Measurements from ENCODE around the gene CYP4F12. TPM values are rescaled to one million over a fixed set of nuclear protein-coding genes. Genes with fewer than 3 reads are reported as not detected.
A peak's percentile ranks its signal among the peaks of the same experiment; 100 is the strongest.

CYP4F12 gene
- total and polyA plus RNA-seq, 2 experiments from 2014 or later = not detected

DNA sequence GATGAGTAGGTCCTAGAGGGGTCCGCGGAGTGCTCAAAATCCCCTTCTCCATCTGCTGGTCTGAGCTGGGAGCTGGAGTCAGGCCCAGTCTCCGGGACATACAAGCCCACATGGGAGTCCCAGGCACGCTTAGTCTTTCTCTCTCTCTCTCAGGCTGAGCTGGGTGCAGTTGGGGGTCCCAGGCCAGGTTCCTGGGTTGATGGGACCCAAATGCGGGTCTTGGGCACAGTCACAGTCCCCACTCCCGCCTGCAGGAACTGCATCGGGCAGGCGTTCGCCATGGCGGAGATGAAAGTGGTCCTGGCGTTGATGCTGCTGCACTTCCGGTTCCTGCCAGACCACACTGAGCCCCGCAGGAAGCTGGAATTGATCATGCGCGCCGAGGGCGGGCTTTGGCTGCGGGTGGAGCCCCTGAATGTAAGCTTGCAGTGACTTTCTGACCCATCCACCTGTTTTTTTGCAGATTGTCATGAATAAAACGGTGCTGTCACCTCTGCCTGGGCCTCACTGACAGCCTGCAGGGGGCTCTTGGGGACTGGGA lies 23.8 kb downstream of the CYP4F12 start:
- H3K9me3 ChIP-seq (ENCODE audit: low read depth) = no peaks in the 10 kb centered on the region
- H3K27me3 ChIP-seq = no peaks in the 10 kb centered on the region
- no peak for DNase-seq (ENCODE audit: low read depth in 1 of 2, low spot score in 1 of 2)
- TF ChIP-seq, protein P1, sequence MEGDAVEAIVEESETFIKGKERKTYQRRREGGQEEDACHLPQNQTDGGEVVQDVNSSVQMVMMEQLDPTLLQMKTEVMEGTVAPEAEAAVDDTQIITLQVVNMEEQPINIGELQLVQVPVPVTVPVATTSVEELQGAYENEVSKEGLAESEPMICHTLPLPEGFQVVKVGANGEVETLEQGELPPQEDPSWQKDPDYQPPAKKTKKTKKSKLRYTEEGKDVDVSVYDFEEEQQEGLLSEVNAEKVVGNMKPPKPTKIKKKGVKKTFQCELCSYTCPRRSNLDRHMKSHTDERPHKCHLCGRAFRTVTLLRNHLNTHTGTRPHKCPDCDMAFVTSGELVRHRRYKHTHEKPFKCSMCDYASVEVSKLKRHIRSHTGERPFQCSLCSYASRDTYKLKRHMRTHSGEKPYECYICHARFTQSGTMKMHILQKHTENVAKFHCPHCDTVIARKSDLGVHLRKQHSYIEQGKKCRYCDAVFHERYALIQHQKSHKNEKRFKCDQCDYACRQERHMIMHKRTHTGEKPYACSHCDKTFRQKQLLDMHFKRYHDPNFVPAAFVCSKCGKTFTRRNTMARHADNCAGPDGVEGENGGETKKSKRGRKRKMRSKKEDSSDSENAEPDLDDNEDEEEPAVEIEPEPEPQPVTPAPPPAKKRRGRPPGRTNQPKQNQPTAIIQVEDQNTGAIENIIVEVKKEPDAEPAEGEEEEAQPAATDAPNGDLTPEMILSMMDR (IDR thresholded peaks at IDR 0.05; ENCODE audit: low read depth, low read length) = no peak
- no peak overlapping the region for H3K4me3 ChIP-seq
- H3K4me1 ChIP-seq (ENCODE audit: low read depth) = no peaks in the 10 kb centered on the region
- H3K36me3 ChIP-seq = no peaks in the 10 kb centered on the region
- no peak overlapping the region for H3K27ac ChIP-seq

DNA sequence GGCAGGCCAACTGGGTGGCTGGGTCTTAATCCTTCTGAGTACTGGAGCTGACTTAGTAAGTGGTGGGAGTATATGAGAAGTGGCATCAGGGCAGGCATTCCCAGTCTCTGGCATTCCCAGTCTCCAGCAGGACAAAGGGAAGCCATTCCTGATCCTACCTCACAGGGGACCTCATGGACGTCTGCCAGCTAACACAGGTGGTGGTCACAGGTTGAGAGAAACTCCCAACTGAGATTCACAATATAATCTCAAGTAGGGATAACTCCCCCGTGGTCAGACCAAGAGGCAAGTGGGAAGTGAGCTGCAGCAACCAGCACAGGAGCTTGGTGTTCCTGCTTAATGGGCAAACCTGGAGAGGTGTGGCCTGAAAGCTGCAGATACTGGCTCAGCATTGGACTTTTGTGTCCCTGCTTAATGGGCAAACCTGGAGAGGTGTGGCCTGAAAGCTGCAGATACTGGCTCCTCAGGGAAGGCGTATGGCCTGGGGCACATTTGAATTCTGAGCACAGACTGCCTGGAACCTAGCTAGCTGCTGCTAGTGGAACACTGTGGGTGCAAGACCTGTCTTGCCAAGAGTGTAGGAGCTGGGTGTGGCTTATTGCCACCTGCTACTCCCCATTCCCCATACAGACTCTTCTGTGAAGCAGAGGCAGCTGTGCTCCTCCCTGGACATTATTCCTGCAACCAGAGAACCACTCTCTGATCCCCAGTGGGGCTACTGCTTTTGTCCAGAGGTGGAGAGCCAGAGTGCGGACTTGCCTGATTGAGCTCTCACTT lies 29.1 kb downstream of the CYP4F12 start:
- no peaks in the 10 kb centered on the region for H3K36me3 ChIP-seq
- no peaks in the 10 kb centered on the region for H3K27me3 ChIP-seq
- H3K4me3 ChIP-seq = no peak overlapping the region
- TF ChIP-seq, protein P1 (IDR thresholded peaks at IDR 0.05; ENCODE audit: low read depth, low read length) = no peak
- H3K4me1 ChIP-seq (ENCODE audit: low read depth) = no peaks in the 10 kb centered on the region
- H3K27ac ChIP-seq = no peak overlapping the region
- H3K9me3 ChIP-seq (ENCODE audit: low read depth) = no peaks in the 10 kb centered on the region
- no peak for DNase-seq (ENCODE audit: low read depth in 1 of 2, low spot score in 1 of 2)

DNA sequence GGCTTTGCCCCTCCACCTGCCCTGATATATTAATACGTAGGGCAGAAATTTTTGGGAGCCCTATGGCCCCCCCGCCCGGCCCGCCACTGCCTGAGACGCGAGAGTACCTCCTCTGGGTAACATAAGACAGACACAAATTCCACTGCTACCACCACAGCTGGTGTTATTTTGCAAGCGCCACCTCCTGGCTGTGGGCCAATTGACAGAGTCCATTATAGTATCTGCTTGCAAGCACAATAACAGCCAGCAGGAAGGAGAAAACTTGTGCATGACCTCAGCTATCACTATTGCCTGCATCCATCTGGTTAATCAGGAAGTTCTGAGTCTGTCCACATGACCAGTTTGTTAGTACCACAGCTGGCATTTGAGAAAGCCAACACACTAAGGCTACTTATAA lies 29.6 kb downstream of the CYP4F12 start:
- DNase-seq (ENCODE audit: low read depth in 1 of 2, low spot score in 1 of 2) = peak in 1 of 2 donors; percentile 52
- Histone ChIP-seq H3K27me3 (no peaks in the 10 kb centered on the region), H3K4me3 (no peak overlapping the region), H3K4me1 (ENCODE audit: low read depth) (no peaks in the 10 kb centered on the region), H3K9me3 (ENCODE audit: low read depth) (no peaks in the 10 kb centered on the region), H3K27ac (no peak overlapping the region), H3K36me3 (no peaks in the 10 kb centered on the region)
- TF ChIP-seq, protein P1 (IDR thresholded peaks at IDR 0.05; ENCODE audit: low read depth, low read length) = no peak

DNA sequence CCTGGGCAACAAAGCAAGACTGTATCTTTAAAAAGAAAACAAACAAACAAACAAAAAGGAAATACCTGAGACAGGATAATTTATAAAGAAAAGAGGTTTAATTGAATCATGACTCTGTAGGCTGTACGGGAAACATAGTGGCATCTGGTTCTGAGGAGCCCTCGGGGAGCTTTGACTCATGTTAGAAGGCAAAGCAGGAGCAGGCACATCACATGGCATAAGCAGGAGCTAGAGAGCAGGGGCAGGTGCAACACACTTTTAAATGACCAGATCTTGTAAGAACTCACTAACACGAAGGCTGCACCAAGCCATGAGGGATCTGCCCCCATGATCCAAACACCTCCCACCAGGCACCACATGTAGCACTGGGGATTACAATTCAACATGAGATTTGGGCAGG lies 41.8 kb downstream of the CYP4F12 start:
- H3K27me3 ChIP-seq = no peaks in the 10 kb centered on the region
- no peak overlapping the region for H3K4me3 ChIP-seq
- no peaks in the 10 kb centered on the region for H3K36me3 ChIP-seq
- no peak for DNase-seq (ENCODE audit: low read depth in 1 of 2, low spot score in 1 of 2)
- no peak overlapping the region for H3K27ac ChIP-seq
- no peaks in the 10 kb centered on the region for H3K9me3 ChIP-seq (ENCODE audit: low read depth)
- no peaks in the 10 kb centered on the region for H3K4me1 ChIP-seq (ENCODE audit: low read depth)
- TF ChIP-seq, protein P1 (IDR thresholded peaks at IDR 0.05; ENCODE audit: low read depth, low read length) = no peak

DNA sequence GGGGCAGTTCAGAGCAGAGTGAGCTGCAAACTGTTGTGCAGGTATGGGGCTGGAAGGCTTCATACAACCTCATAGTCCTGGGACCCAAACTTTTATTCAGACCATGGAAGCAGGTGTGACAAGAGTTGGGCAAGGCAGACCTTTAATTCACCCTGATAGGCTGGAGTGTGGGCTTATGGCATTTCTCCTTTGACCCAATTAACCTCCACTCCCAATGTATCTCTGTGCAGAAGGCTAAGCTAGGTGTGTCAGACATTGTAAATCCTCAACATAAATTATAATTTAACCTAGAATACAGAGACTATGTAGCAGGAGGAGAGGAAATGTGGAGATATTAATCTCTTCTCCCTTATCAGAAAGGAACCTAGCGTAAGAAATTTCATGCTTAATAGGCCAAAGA lies 42.8 kb downstream of the CYP4F12 start:
- DNase-seq (ENCODE audit: low read depth in 1 of 2, low spot score in 1 of 2) = no peak
- Histone ChIP-seq H3K9me3 (ENCODE audit: low read depth) (no peaks in the 10 kb centered on the region), H3K27ac (no peak overlapping the region), H3K4me1 (ENCODE audit: low read depth) (no peaks in the 10 kb centered on the region), H3K27me3 (no peaks in the 10 kb centered on the region), H3K4me3 (no peak overlapping the region), H3K36me3 (no peaks in the 10 kb centered on the region)
- TF ChIP-seq, protein P1 (IDR thresholded peaks at IDR 0.05; ENCODE audit: low read depth, low read length) = no peak

All from cardiac muscle cell (in vitro differentiated cells and primary cell).